Mesothelial cell of epicardium (in vitro differentiated cells): ENCODE measurements around the gene DMPK. TPM values are rescaled to one million over a fixed set of nuclear protein-coding genes. Genes with fewer than 3 reads are reported as not detected.
A peak's percentile ranks its signal among the peaks of the same experiment; 100 is the strongest.

ENCODE experiments used
- DNase-seq, 2 experiments: peaks; one replicate each; pipeline ENCODE4 v3.0.0; 2021; ENCODE audit warnings: low spot score in 2 of 2; ENCODE audit not compliant: unreplicated experiment in 2 of 2
- H3K27ac Mint-ChIP-seq: 2 replicates; pipeline ENCODE4 v1.8.0; 2021; ENCODE audit warnings: mixed read lengths
- H3K27me3 Mint-ChIP-seq: 2 replicates; pipeline ENCODE4 v1.8.0; 2021; ENCODE audit warnings: low read depth, mixed read lengths
- H3K36me3 Mint-ChIP-seq: 2 replicates; pipeline ENCODE4 v1.8.0; 2021; ENCODE audit warnings: mixed read lengths
- H3K4me1 Mint-ChIP-seq: 2 replicates; pipeline ENCODE4 v1.8.0; 2021; ENCODE audit warnings: mixed read lengths
- H3K4me3 Mint-ChIP-seq: 2 replicates; pipeline ENCODE4 v1.8.0; 2021; ENCODE audit warnings: mild to moderate bottlenecking, moderate library complexity, mixed read lengths
- H3K9me3 Mint-ChIP-seq: 2 replicates; pipeline ENCODE4 v1.8.0; 2021; ENCODE audit warnings: mixed read lengths
- total RNA-seq: library from RNA; stranded (reverse); gene quantifications from 3 replicates; pipeline ENCODE4 v1.2.1, GENCODE V29; 2021
- TF ChIP-seq, protein P1 (sequence below): fragments of 200-600 bp; sonication (generic); IDR thresholded peaks from one replicate; pipeline ENCODE4 v1.5.0; 2021; ENCODE audit warnings: antibody characterized with exemption; ENCODE audit not compliant: unreplicated experiment

The DMPK gene
- total RNA-seq, 1 donor from 2014 or later: 130 TPM

DNA sequence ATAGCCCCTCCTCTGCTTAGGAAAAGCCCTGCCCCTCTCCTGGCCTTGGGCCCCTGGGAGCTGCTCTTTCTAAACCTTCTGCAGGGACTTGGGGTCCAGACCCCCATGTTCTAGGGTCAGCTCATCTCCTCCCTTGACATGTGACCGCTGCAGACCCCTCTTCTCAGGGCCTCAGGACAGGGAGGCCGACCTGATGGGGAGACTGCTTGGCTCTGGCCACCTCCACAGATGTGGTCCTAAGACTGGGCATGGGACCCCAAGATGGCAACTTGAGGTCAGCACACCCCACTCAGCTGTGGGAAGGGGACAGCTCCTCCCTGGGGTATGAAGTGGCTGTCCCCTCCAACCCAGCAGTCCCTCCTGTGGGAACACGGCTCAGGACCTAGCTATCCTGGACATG lies 9.4 kb downstream of the DMPK start:
- TF ChIP-seq, protein P1, sequence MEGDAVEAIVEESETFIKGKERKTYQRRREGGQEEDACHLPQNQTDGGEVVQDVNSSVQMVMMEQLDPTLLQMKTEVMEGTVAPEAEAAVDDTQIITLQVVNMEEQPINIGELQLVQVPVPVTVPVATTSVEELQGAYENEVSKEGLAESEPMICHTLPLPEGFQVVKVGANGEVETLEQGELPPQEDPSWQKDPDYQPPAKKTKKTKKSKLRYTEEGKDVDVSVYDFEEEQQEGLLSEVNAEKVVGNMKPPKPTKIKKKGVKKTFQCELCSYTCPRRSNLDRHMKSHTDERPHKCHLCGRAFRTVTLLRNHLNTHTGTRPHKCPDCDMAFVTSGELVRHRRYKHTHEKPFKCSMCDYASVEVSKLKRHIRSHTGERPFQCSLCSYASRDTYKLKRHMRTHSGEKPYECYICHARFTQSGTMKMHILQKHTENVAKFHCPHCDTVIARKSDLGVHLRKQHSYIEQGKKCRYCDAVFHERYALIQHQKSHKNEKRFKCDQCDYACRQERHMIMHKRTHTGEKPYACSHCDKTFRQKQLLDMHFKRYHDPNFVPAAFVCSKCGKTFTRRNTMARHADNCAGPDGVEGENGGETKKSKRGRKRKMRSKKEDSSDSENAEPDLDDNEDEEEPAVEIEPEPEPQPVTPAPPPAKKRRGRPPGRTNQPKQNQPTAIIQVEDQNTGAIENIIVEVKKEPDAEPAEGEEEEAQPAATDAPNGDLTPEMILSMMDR: no peak
- Mint-ChIP-seq H3K4me1 (peaks cover 4% of the 10 kb centered on the region), H3K27me3 (no peaks in the 10 kb centered on the region), H3K27ac (no peak overlapping the region), H3K9me3 (no peaks in the 10 kb centered on the region), H3K4me3 (no peak overlapping the region), H3K36me3 (peaks cover 12% of the 10 kb centered on the region)
- DNase-seq: no peak

DNA sequence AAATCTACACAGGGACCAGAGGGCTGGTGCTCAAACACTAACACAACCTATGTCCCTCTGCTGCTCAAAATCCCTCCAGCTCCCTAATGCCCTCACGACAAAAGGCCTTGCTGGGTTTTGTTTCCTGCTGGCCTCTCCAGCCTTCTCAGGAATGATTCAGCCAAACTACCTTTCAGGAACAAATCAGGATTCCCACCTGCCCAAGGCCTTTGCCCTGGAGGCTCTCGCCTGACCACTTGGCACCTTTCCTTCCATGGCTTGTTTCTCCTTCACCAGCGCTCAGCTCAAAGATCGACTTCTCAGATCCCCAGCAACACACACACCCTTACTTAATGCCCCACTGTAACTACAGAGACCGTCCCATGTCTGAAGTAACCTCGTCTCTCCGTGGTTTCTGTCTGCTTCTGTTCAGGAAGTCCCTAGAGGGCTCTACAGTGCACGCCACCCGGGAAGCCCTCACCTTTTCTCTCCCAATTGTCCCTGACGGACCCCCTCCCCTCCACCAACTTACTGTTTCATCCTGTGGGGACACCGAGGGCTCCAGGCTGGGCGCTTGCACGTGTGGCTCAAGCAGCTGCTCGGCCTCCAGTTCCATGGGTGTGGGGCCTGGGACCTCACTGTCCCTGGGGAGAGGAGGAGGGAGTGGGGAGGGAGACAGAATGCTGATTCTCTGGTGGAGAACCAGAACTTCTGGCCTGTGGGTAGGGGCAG lies 10.0 kb downstream of the DMPK start:
- TF ChIP-seq, protein P1: no peak
- H3K9me3 Mint-ChIP-seq: no peaks in the 10 kb centered on the region
- H3K27me3 Mint-ChIP-seq: no peaks in the 10 kb centered on the region
- H3K27ac Mint-ChIP-seq: peak overlapping the region; percentile 36
- H3K36me3 Mint-ChIP-seq: peaks cover 8% of the 10 kb centered on the region
- no peak overlapping the region for H3K4me3 Mint-ChIP-seq
- H3K4me1 Mint-ChIP-seq: peaks cover 6% of the 10 kb centered on the region
- DNase-seq: no peak

DNA sequence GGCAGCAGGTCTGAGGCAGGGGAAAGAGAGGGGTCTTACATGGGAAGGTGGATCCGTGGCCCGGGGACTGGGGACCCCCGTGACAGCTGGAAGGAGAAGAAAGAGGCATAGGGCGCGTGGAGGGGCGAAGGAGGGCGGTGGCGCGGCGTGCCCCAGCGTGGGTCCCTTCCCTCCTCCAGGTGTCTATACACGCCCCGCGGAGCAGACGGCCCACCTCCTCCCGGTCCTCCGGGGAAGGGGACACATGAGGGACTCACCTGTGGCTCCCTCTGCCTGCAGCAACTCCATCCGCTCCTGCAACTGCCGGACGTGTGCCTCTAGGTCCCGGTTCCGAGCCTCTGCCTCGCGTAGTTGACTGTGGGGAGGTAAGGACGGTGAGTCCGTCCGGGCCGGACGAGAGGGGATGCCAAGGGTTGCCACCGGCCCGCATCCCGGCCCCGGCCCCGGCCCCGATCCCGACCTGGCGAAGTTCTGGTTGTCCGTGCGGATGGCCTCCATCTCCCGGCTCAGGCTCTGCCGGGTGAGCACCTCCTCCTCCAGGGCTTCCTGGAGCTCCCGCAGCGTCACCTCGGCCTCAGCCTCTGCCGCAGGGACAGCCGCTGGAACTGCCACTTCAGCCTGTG lies 10.9 kb downstream of the DMPK start:
- peak overlapping the region; percentile 93 for H3K27ac Mint-ChIP-seq
- H3K9me3 Mint-ChIP-seq: no peaks in the 10 kb centered on the region
- peaks cover 10% of the 10 kb centered on the region for H3K4me1 Mint-ChIP-seq
- TF ChIP-seq, protein P1: no peak
- peaks cover 4% of the 10 kb centered on the region for H3K36me3 Mint-ChIP-seq
- no peaks in the 10 kb centered on the region for H3K27me3 Mint-ChIP-seq
- peak overlapping the region; percentile 98 for H3K4me3 Mint-ChIP-seq
- no peak for DNase-seq

DNA sequence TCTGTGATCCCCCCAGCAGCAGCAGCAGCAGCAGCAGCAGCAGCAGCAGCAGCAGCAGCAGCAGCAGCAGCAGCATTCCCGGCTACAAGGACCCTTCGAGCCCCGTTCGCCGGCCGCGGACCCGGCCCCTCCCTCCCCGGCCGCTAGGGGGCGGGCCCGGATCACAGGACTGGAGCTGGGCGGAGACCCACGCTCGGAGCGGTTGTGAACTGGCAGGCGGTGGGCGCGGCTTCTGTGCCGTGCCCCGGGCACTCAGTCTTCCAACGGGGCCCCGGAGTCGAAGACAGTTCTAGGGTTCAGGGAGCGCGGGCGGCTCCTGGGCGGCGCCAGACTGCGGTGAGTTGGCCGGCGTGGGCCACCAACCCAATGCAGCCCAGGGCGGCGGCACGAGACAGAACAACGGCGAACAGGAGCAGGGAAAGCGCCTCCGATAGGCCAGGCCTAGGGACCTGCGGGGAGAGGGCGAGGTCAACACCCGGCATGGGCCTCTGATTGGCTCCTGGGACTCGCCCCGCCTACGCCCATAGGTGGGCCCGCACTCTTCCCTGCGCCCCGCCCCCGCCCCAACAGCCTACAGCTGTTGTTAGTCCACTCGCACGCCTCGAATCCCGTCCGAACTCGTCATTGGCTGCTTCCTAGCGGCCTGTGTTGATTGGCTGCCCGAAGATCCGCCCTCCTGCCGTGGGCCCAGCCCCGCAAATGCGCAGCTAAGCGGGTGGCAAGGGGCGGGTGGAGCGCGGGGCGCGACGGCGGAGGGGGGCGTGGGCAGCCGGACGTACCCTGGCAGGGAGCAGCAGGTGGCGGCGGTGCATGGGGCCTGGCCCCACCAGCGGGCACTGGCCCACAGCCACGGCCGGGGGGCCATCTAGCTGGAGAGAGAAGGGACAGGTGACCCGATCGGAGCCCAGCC lies 11.8 kb downstream of the DMPK start:
- Mint-ChIP-seq H3K27ac (peak overlapping the region; percentile 98), H3K4me3 (peak overlapping the region; percentile 98), H3K9me3 (no peaks in the 10 kb centered on the region), H3K36me3 (peaks cover 4% of the 10 kb centered on the region), H3K27me3 (no peaks in the 10 kb centered on the region), H3K4me1 (peaks cover 17% of the 10 kb centered on the region)
- DNase-seq: peak; percentile 90 to 98
- TF ChIP-seq, protein P1: peak; percentile 100

DNA sequence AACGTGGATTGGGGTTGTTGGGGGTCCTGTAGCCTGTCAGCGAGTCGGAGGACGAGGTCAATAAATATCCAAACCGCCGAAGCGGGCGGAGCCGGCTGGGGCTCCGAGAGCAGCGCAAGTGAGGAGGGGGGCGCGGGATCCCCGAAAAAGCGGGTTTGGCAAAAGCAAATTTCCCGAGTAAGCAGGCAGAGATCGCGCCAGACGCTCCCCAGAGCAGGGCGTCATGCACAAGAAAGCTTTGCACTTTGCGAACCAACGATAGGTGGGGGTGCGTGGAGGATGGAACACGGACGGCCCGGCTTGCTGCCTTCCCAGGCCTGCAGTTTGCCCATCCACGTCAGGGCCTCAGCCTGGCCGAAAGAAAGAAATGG lies 12.5 kb downstream of the DMPK start:
- H3K4me1 Mint-ChIP-seq: peaks cover 21% of the 10 kb centered on the region
- DNase-seq: no peak

More for the DNA sequence above, 12.5 kb downstream of the DMPK start:
- Mint-ChIP-seq H3K36me3 (peaks cover 6% of the 10 kb centered on the region), H3K9me3 (no peaks in the 10 kb centered on the region), H3K4me3 (peak overlapping the region; percentile 98), H3K27me3 (no peaks in the 10 kb centered on the region), H3K27ac (peak overlapping the region; percentile 98)
- TF ChIP-seq, protein P1: no peak
